B cell (primary cell): Measurements from ENCODE around the gene SMTN. TPM values are rescaled to one million over a fixed set of nuclear protein-coding genes. Genes with fewer than 3 reads are reported as not detected.
"Not testable (repeated sequence)": the region's sequence is repeated elsewhere in the genome, so short reads cannot be mapped to it uniquely, and the experiment has no call there.

Experiments
- ATAC-seq: fragments of 200-7000 bp; cut with Tn5 transposase; one replicate; pipeline ENCODE4 v1.10.0; 2021; ENCODE audit warnings: low read depth, mild to moderate bottlenecking, moderate number of reproducible peaks, moderate library complexity
- CTCF ChIA-PET: fragments of 350-600 bp; sonication (Branson Sonifier 250); formaldehyde crosslinking; loops from one replicate; lab custom pipeline; 2021; ENCODE audit warnings: antibody characterized with exemption, inconsistent platforms; lab: Charles Lee
- POLR2A ChIA-PET: fragments of 350-600 bp; sonication (Branson Sonifier 250); formaldehyde crosslinking; loops from one replicate; lab custom pipeline; 2021; ENCODE audit warnings: antibody characterized with exemption; lab: Charles Lee
- DNase-seq: peaks from one replicate; pipeline ENCODE4 v3.0.0; 2013
- H2AFZ ChIP-seq: 2 replicates; pipeline ENCODE4 v1.6.1; 2012; ENCODE audit warnings: mild to moderate bottlenecking, low read depth, low read length; ENCODE audit not compliant: insufficient read depth, poor library complexity, severe bottlenecking
- H3K27ac ChIP-seq, 2 donors: 1 replicate in 1 of 2; 2 replicates in 1 of 2; pipeline ENCODE4 v1.5.1; 2012 to 2013; ENCODE audit warnings: low read length in 2 of 2, mild to moderate bottlenecking in 2 of 2, moderate library complexity in 1 of 2
- H3K27me3 ChIP-seq, 4 experiments: fragments of 200-600 bp in 1 of 4; sonication (generic) in 1 of 4; replicated peaks in 1 of 4; 1 replicate in 2 of 4; 2 replicates in 2 of 4; pipeline versions ENCODE4 v1.6.1 to v1.7.0; 2013 to 2016; ENCODE audit warnings: low read length in 3 of 4, mild to moderate bottlenecking in 2 of 4, mixed read lengths in 1 of 4, moderate library complexity in 1 of 4; ENCODE audit not compliant: insufficient read depth in 4 of 4, control insufficient read depth in 3 of 4; ENCODE audit errors: control extremely low read depth in 1 of 4
- H3K36me3 ChIP-seq, 2 experiments: replicated peaks in 1 of 2; 1 replicate in 1 of 2; 2 replicates in 1 of 2; pipeline versions ENCODE4 v1.6.1 to v1.7.1; 2013; ENCODE audit warnings: low read length in 1 of 2; ENCODE audit not compliant: insufficient read depth in 2 of 2, control insufficient read depth in 1 of 2; ENCODE audit errors: control extremely low read depth in 1 of 2, extremely low read depth in 1 of 2
- H3K4me1 ChIP-seq, 2 donors: fragments of 200-600 bp in 1 of 2; sonication (generic) in 1 of 2; 1 replicate in 1 of 2; 2 replicates in 1 of 2; pipeline versions ENCODE4 v1.5.1 to v1.6.1; 2013 to 2017; ENCODE audit warnings: low read length in 2 of 2; ENCODE audit not compliant: control insufficient read depth in 2 of 2, insufficient read depth in 2 of 2
- H3K4me2 ChIP-seq: replicated peaks from 2 replicates; pipeline ENCODE3; 2012; ENCODE audit warnings: mild to moderate bottlenecking, low read depth, low read length; ENCODE audit not compliant: poor library complexity, severe bottlenecking
- H3K4me3 ChIP-seq, 5 experiments: fragments of 200-600 bp in 1 of 5; sonication (generic) in 1 of 5; 1 replicate in 3 of 5; 2 replicates in 2 of 5; pipeline versions ENCODE4 v1.5.1 to v1.7.0; 2011 to 2016; ENCODE audit warnings: low read length in 4 of 5, mild to moderate bottlenecking in 4 of 5, low read depth in 2 of 5, control low read depth in 1 of 5, moderate library complexity in 1 of 5; ENCODE audit not compliant: insufficient read depth in 1 of 5; ENCODE audit errors: control extremely low read depth in 1 of 5, extremely low read depth in 1 of 5
- H3K79me2 ChIP-seq: fragments of 200-600 bp; sonication (generic); one replicate; pipeline ENCODE4 v1.6.0; 2016; ENCODE audit warnings: low read length; ENCODE audit not compliant: control insufficient read depth, insufficient read depth
- H3K9ac ChIP-seq: fragments of 200-600 bp; sonication (generic); 2 replicates; pipeline ENCODE4 v1.6.1; 2017; ENCODE audit warnings: mild to moderate bottlenecking, low read length, moderate library complexity
- H3K9me3 ChIP-seq, 3 donors: one replicate each; pipeline versions ENCODE4 v1.6.1 to v1.7.1; 2013; ENCODE audit warnings: low read length in 2 of 3; ENCODE audit not compliant: control insufficient read depth in 2 of 3, insufficient read depth in 1 of 3; ENCODE audit errors: control extremely low read depth in 1 of 3
- H4K20me1 ChIP-seq: 2 replicates; pipeline ENCODE4 v1.6.0; 2012; ENCODE audit warnings: mild to moderate bottlenecking, low read length; ENCODE audit not compliant: insufficient read depth, control insufficient read depth, poor library complexity, severe bottlenecking
- H3K27ac Mint-ChIP-seq: one replicate; pipeline ENCODE4 v1.8.0; 2021; ENCODE audit warnings: mixed read lengths
- H3K27me3 Mint-ChIP-seq: one replicate; pipeline ENCODE4 v1.8.0; 2021; ENCODE audit warnings: mixed read lengths
- H3K4me1 Mint-ChIP-seq: one replicate; pipeline ENCODE4 v1.8.0; 2021; ENCODE audit warnings: mixed read lengths
- H3K4me3 Mint-ChIP-seq: one replicate; pipeline ENCODE4 v1.8.0; 2021; ENCODE audit warnings: mixed read lengths
- H3K9me3 Mint-ChIP-seq: one replicate; pipeline ENCODE4 v1.8.0; 2022; ENCODE audit warnings: mixed read lengths; ENCODE audit not compliant: insufficient read depth
- CTCF ChIP-seq: fragments of 200-600 bp; IDR thresholded peaks from one replicate; pipeline ENCODE4 v1.8.0; 2022; ENCODE audit warnings: antibody characterized with exemption, mild to moderate bottlenecking
- EZH2 ChIP-seq: IDR thresholded peaks from 2 replicates; pipeline ENCODE4 v1.6.1; 2012; ENCODE audit warnings: borderline replicate concordance, low read depth, mild to moderate bottlenecking, moderate library complexity, low read length; ENCODE audit not compliant: insufficient read depth, poor library complexity, severe bottlenecking
- WGBS: methylation state at CpG from one replicate; pipeline ENCODE4 v1.1.5; 2013; ENCODE audit warnings: missing lambda C conversion rate; ENCODE audit not compliant: insufficient coverage; 5-methylcytosine and 5-hydroxymethylcytosine counted together
- intact Hi-C: fragments of 100-400 bp; cut with micrococcal nuclease; formaldehyde crosslinking; loops from one replicate; pipeline ENCODE4 v1.10.0; 2022
- polyA plus RNA-seq: library from polyadenylated mRNA; depleted of rRNA; stranded (reverse); fragments of >200 nt; gene quantifications from 2 replicates; pipeline ENCODE4 v1.2.3, GENCODE V29; 2012
- total RNA-seq, 2 donors: library from RNA; stranded (reverse); fragments of 120-200 nt in 1 of 2; gene quantifications; 1 replicate in 1 of 2; 2 replicates in 1 of 2; pipeline versions ENCODE4 v1.2.3 to v1.2.4, GENCODE V29; 2013 to 2022

SMTN gene
- total and polyA plus RNA-seq, 2 donors (not counting 1 experiment from before 2014, with no cell fraction given): 4.0 to 7.0 TPM

DNA sequence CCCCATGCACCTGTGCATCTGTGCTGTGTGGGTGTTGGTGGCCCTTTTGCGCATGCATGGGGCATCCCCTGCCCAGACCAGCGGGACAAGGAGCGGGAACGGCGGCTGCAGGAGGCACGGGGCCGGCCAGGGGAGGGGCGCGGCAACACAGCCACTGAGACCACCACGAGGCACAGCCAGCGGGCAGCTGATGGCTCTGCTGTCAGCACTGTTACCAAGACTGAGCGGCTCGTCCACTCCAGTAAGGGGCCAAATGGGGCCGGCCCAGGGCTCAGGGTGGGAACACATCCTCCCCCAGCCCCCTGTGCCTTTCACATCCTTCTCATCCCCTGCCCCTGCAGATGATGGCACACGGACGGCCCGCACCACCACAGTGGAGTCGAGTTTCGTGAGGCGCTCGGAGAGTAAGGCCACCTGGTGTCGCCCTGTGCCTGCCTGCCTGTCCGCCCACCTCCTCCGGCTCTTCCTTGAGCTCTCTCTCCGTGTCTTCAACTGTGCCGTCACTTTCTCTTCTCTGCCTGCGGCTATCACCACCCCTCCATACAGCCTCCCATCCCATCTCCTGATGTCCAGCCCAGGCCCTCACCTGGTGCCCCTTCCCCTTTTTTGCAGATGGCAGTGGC lies 15.7 kb downstream of the SMTN start:
- no peak overlapping the region for H3K4me3 Mint-ChIP-seq
- intact Hi-C loops: no loop called here
- no peak overlapping the region for H3K27ac Mint-ChIP-seq

DNA sequence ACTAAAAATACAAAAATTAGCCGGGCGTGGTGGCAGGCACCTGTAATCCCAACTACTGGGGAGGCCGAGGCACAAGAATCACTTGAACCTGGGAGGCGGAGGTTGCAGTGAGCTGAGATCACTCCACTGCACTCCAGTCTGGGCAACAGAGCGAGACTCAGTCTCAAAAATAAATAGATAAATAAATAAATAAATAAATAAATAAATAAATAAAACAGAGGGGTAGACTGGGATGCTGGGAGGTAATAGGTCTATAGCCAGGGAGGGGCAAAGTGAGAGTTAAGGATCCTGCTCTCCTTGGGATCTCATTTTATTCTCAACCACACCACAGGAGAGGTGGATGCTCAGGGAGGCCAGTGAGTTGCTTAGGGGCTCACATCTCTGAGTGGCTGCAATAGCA lies 16.4 kb downstream of the SMTN start:
- H3K9me3 ChIP-seq, POLR2A ChIA-PET, intact Hi-C loops, H3K4me1 Mint-ChIP-seq, H3K4me3 ChIP-seq, DNase-seq, H3K4me1 ChIP-seq, CTCF ChIA-PET, H3K9me3 Mint-ChIP-seq, H3K4me2 ChIP-seq, ATAC-seq, H3K9ac ChIP-seq, H4K20me1 ChIP-seq, H2AFZ ChIP-seq, H3K27me3 ChIP-seq, H3K27me3 Mint-ChIP-seq, H3K4me3 Mint-ChIP-seq, H3K79me2 ChIP-seq, H3K27ac ChIP-seq, H3K27ac Mint-ChIP-seq, H3K36me3 ChIP-seq: not testable (repeated sequence)
- WGBS: no CpG with 5 or more reads among the region's 5 CpGs

More for the DNA sequence above, 15.7 kb downstream of the SMTN start:
- Histone ChIP-seq H3K27ac (no peak overlapping the region), H3K4me1 (no peaks in the 10 kb centered on the region), H3K36me3 (no peaks in the 10 kb centered on the region), H4K20me1 (no peaks in the 10 kb centered on the region), H3K4me3 (no peak overlapping the region), H3K79me2 (no peaks in the 10 kb centered on the region), H3K9ac (no peak overlapping the region), H3K27me3 (no peaks in the 10 kb centered on the region), H2AFZ (no peak overlapping the region), H3K4me2 (no peak overlapping the region), H3K9me3 (no peaks in the 10 kb centered on the region)
- no peak for TF ChIP-seq CTCF
- TF ChIP-seq EZH2: no peak
- H3K27me3 Mint-ChIP-seq: no peaks in the 10 kb centered on the region
- WGBS: 96% methylated on average over 27 of the region's 27 CpGs
- no peaks in the 10 kb centered on the region for H3K4me1 Mint-ChIP-seq
- DNase-seq (no peak), ATAC-seq (no peak)
- H3K9me3 Mint-ChIP-seq: no peaks in the 10 kb centered on the region
- POLR2A ChIA-PET: no interaction called here
- CTCF ChIA-PET: interaction anchor here (0.9 kb wide), 1 partner anchor 176 kb away, joined by 3 read pairs; no protein-coding TSS in a partner anchor
